ENCODE measurements around the gene CEP192. TPM values are rescaled to one million over a fixed set of nuclear protein-coding genes. Genes with fewer than 3 reads are reported as not detected.
A peak's percentile ranks its signal among the peaks of the same experiment; 100 is the strongest.

CEP192 gene
- total and polyA plus RNA-seq, 2 of the 13 experiments (the other 11 are each of a cell fraction or from before 2014, with no cell fraction given), result 15.3 to 24.7 TPM

DNA sequence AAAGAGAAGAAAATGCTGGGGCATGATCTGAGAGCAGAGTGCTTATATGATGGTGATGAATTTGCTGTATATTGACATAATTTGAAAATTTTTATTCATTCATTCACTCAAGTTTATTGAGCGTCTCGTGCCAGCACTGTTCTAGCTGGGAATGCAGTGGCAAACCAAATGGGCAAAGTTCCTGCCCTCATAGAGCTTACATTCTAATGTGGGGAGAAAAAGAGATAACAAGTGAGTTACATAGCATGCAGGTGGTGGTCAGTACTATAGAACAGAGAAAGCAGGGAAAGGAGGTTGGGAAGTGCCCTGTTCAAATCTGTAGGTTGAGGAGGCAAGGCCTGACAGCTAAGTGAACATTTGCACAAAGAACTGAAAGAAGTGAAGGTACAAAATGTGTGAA is 4.3 kb downstream of the CEP192 start:
- POLR2A ChIA-PET, result interaction anchor here (0.7 kb wide), 1 partner anchor 213 kb away, joined by 4 read pairs; no protein-coding TSS in a partner anchor
- no peak overlapping the region for H2AFZ ChIP-seq (ENCODE audit: low read length)
- H4K20me1 ChIP-seq (ENCODE audit: insufficient read depth, low read length), result no peaks in the 10 kb centered on the region
- no peak overlapping the region for H3K9ac ChIP-seq (ENCODE audit: insufficient read depth, low read depth, low read length)
- in situ Hi-C loops (cut with HindIII; ENCODE audit: extremely low pct_ligation_motif_present, low pct_unique_long_range_greater_than_20kb) (no loop called here), intact Hi-C loops (cut with micrococcal nuclease; ENCODE audit: unreplicated experiment) (loop anchor here (10.0 kb wide), 1 partner anchor 79 kb away; no protein-coding TSS in a partner anchor)
- CTCF ChIA-PET (ENCODE audit: low intra/inter-chr PET ratio, low total read pairs), result no interaction called here
- peak overlapping the region; percentile 9; the same call in 1 of the 2 replicates for H3K4me2 ChIP-seq (ENCODE audit: low read depth, low read length)
- H3K27ac ChIP-seq (ENCODE audit: extremely low read length, insufficient read depth, low read length), result peak overlapping the region; percentile 41
- BruUV-seq (replicated peaks), result no TSS peak
- ATAC-seq, result no peak
- H3K27me3 ChIP-seq (ENCODE audit: control insufficient read depth in 1 of 2, insufficient read depth in 2 of 2, low read length in 2 of 2), result no peaks in the 10 kb centered on the region; a peak in 2 of 5 replicates
- no peak for FAIRE-seq
- no peaks in the 10 kb centered on the region for H3K9me3 ChIP-seq (ENCODE audit: low read length)
- no peak overlapping the region for H3K4me3 ChIP-seq (replicated peaks in 1 of 3; ENCODE audit: insufficient read depth in 1 of 3, low read depth in 2 of 3, low read length in 3 of 3)
- 100% methylated on average over 2 of the region's 2 CpGs for WGBS (ENCODE audit: low lambda C conversion rate)
- peaks cover 71% of the 10 kb centered on the region for H3K79me2 ChIP-seq (ENCODE audit: insufficient read depth, low read length)
- H3K4me1 ChIP-seq (ENCODE audit: insufficient read depth, low read length), result peaks cover 50% of the 10 kb centered on the region
- DNase-seq (ENCODE audit: low spot score), result no peak
- H3K36me3 ChIP-seq (replicated peaks in 1 of 2; ENCODE audit: control insufficient read depth in 1 of 2, insufficient read depth in 2 of 2, low read length in 2 of 2), result peaks cover 2 to 9% of the 10 kb centered on the region in 2 experiments; a peak in 2 of 5 replicates
- TF ChIP-seq, protein P1, sequence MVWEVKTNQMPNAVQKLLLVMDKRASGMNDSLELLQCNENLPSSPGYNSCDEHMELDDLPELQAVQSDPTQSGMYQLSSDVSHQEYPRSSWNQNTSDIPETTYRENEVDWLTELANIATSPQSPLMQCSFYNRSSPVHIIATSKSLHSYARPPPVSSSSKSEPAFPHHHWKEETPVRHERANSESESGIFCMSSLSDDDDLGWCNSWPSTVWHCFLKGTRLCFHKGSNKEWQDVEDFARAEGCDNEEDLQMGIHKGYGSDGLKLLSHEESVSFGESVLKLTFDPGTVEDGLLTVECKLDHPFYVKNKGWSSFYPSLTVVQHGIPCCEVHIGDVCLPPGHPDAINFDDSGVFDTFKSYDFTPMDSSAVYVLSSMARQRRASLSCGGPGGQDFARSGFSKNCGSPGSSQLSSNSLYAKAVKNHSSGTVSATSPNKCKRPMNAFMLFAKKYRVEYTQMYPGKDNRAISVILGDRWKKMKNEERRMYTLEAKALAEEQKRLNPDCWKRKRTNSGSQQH (CRISPR knock-in tag; IDR thresholded peaks at IDR 0.05; ENCODE audit: low read depth), result no peak
- TF ChIP-seq, protein P2, sequence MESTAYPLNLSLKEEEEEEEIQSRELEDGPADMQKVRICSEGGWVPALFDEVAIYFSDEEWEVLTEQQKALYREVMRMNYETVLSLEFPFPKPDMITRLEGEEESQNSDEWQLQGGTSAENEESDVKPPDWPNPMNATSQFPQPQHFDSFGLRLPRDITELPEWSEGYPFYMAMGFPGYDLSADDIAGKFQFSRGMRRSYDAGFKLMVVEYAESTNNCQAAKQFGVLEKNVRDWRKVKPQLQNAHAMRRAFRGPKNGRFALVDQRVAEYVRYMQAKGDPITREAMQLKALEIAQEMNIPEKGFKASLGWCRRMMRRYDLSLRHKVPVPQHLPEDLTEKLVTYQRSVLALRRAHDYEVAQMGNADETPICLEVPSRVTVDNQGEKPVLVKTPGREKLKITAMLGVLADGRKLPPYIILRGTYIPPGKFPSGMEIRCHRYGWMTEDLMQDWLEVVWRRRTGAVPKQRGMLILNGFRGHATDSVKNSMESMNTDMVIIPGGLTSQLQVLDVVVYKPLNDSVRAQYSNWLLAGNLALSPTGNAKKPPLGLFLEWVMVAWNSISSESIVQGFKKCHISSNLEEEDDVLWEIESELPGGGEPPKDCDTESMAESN (CRISPR knock-in tag; conservative IDR thresholded peaks at IDR 0.05), result peak; percentile 47; the same call in 1 of the 2 replicates
- TF ChIP-seq, protein P3, sequence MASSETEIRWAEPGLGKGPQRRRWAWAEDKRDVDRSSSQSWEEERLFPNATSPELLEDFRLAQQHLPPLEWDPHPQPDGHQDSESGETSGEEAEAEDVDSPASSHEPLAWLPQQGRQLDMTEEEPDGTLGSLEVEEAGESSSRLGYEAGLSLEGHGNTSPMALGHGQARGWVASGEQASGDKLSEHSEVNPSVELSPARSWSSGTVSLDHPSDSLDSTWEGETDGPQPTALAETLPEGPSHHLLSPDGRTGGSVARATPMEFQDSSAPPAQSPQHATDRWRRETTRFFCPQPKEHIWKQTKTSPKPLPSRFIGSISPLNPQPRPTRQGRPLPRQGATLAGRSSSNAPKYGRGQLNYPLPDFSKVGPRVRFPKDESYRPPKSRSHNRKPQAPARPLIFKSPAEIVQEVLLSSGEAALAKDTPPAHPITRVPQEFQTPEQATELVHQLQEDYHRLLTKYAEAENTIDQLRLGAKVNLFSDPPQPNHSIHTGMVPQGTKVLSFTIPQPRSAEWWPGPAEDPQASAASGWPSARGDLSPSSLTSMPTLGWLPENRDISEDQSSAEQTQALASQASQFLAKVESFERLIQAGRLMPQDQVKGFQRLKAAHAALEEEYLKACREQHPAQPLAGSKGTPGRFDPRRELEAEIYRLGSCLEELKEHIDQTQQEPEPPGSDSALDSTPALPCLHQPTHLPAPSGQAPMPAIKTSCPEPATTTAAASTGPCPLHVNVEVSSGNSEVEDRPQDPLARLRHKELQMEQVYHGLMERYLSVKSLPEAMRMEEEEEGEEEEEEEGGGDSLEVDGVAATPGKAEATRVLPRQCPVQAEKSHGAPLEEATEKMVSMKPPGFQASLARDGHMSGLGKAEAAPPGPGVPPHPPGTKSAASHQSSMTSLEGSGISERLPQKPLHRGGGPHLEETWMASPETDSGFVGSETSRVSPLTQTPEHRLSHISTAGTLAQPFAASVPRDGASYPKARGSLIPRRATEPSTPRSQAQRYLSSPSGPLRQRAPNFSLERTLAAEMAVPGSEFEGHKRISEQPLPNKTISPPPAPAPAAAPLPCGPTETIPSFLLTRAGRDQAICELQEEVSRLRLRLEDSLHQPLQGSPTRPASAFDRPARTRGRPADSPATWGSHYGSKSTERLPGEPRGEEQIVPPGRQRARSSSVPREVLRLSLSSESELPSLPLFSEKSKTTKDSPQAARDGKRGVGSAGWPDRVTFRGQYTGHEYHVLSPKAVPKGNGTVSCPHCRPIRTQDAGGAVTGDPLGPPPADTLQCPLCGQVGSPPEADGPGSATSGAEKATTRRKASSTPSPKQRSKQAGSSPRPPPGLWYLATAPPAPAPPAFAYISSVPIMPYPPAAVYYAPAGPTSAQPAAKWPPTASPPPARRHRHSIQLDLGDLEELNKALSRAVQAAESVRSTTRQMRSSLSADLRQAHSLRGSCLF (CRISPR knock-in tag; IDR thresholded peaks at IDR 0.05; ENCODE audit: borderline replicate concordance), result no peak

Measured in HepG2 (cell line).